OCI-LY7 (cell line): Measurements from ENCODE around the gene SIPA1L3.

Source experiments
- CTCF ChIP-seq: fragments of 200-600 bp; sonication (generic); conservative IDR thresholded peaks from 2 replicates; pipeline ENCODE4 v1.5.1; 2014; ENCODE audit warnings: mild to moderate bottlenecking, antibody characterized with exemption, low read length, moderate library complexity, mixed read lengths
- EZH2phosphoT487 ChIP-seq: fragments of 200-600 bp; sonication (generic); IDR thresholded peaks from 2 replicates; pipeline ENCODE4 v1.6.1; 2018; ENCODE audit warnings: low read depth, borderline replicate concordance, mild to moderate bottlenecking, mixed run types, antibody characterized with exemption, low read length, moderate library complexity, mixed read lengths

GRCh38 chr19:38196245-38196837, 289.3 kb downstream of the SIPA1L3 start:
- TF ChIP-seq CTCF (no peak), EZH2phosphoT487 (no peak)
